HG02870 (cell line): Measurements from ENCODE around the gene SNAPC1.
"Not testable (repeated sequence)": the region's sequence is repeated elsewhere in the genome, so short reads cannot be mapped to it uniquely, and the experiment has no call there.

Source experiments
- ATAC-seq: cut with Tn5 transposase; IDR thresholded peaks from one replicate; pipeline ENCODE4 v1.9.1; 2021; ENCODE audit warnings: mild to moderate bottlenecking, moderate library complexity; ENCODE audit not compliant: unreplicated experiment

The SNAPC1 gene

GRCh38 chr14:61761959-61762786 lies at the start of gene SNAPC1:
Gene SNAPC1 (plus strand): TSS chr14:61762420. CDS start chr14:61762461, 41 bp downstream.
- ATAC-seq = peak; percentile 98

DNA sequence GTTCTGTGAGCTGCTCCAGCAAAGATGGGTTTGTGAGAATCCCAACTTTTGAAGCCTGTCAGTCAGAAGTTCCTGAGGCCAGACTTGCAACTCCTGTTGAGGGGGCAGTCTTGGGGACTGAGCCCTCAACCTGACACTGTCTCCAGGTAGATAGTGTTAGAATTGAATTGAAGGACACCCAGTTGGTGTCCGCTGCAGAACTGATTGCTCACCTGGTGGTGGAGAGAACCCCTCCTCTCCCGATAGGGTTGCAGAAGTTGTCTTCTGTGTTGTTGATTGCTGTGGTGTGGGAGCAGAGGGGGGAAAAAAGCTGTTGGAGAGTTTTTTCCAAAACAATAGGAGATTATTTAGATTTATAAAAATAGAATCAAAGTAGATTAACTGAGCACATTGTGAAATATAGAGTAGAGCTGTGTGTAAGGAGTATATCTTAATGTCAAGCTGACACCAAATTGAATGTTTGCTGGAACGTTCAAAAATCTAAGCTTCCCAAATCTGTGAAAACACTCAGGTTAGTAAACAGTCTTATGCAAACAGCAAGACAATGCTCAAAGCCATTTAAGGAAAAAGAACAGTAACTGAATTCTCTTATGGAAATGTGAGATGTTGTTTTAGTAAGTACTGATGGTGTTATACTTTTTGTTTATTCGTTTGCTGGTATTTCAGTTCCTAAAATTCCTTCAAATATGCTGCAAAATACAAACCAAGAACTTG lies 48.3 kb upstream of the SNAPC1 start:
- no peak for ATAC-seq

DNA sequence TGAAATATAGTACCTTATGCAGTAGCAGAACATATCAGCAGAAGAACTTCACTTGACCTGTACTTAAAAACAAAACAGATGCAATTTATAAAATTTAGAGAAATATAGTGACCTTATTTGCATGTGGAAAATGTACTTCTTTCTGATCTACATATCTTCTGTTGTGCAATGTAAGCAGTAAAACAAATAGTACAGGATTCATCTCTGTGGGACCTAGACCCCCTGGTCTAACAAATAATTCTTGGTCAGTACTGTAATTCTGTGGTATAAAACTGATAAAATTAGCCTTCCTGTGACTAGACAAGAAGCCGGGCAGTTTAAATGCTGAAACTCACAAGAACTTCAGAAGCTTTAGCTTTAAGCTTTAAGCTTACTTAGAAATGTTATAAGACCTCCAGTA lies 45.3 kb upstream of the SNAPC1 start:
- ATAC-seq = no peak

DNA sequence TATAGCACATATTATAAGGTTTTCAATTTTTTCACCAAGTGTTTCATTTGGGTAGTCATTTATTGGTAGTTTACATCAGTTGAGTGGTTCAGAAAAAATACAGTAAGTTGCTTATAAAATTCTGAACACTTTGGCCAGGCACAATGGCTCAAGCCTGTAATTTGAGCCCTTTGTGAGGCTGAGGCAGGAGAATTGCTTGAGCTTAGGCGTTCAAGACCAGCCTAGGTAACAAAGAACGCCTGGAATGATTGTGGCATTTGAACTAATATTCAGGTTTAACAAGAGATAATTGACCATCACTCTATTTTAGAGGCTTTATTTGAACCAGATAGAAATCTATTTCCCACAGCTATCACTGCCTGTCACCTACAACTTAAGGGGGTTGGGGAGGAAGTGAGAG lies 44.2 kb upstream of the SNAPC1 start:
- no peak for ATAC-seq

- no peak for ATAC-seq
These were observed 42.6 kb upstream of the SNAPC1 start for GRCh38 chr14:61719344-61720293.

DNA sequence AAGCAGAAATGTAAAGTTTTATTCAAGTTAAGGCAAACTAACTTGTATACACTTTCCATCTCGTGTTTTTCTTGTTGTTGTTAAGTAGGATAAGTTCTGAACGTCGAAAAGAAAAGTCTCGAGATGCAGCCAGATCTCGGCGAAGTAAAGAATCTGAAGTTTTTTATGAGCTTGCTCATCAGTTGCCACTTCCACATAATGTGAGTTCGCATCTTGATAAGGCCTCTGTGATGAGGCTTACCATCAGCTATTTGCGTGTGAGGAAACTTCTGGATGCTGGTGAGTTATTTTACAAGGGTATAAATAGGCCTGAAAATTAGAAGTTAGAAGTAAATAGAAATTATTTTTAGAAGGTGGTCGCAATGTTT lies 41.9 kb upstream of the SNAPC1 start:
- ATAC-seq = no peak

- no peak for ATAC-seq
These were observed 41.5 kb upstream of the SNAPC1 start for GRCh38 chr14:61720741-61721140.

- ATAC-seq = no peak
These were observed 38.1 kb upstream of the SNAPC1 start for GRCh38 chr14:61724133-61724532.

DNA sequence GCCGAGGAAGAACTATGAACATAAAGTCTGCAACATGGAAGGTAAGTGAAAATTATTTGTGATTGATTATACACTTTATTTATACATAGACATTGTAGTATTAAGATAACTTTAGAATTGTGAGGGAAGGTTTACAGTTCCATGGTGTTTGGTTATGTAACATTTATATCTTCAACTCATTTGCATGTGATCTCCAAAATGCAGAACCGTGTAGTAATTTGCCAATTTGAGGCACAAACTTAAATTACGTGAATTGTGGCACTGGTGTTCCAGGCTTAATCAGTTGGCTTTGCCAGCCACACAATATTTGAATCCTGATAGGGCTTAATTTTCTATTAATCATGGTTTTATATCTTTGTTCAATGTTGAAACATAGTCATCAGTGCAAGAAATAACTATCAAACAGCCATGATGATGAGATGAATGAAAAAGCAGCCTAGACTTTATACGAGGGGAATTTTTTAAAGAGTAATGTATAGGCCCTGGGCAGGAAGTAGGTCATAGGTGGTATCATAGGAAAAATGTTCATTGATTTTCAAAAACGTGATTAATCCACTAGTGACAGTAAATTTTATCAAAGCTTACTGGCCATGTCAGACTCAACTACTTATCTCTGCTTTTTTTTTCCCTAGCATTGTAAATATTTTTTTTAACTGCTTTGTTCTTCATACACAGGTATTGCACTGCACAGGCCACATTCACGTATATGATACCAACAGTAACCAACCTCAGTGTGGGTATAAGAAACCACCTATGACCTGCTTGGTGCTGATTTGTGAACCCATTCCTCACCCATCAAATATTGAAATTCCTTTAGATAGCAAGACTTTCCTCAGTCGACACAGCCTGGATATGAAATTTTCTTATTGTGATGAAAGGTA lies 35.2 kb upstream of the SNAPC1 start:
- no peak for ATAC-seq

DNA sequence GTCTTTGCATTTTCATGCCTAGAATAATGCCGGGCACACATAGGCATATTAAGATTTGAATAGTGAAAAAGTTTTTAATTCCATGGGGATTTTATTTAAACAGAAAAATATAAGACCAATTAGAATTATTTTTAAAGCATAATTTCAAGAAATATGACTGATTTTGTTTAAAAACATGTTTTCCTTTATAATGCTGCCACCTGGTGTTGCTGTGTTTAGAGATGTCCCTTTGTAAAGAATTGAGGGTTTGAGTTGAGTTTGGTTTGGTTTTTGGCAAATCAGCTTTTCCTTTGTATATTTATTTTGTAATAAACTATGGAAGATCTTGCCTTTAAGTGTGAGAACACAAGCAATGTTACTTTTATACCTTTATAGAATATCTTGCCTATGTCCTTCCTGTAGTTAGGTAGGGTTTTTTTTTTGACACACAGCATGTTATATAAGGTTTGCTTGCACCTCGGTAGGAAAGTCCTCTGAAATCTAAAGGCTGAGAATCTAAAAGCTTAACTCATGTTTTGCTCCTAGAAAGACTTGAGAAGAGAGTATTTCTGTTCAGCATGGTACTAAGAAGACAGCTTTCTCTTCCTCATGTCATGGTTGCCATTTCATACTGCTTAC lies 31.4 kb upstream of the SNAPC1 start:
- ATAC-seq = no peak

GRCh38 chr14:61733972-61734371 lies 28.2 kb upstream of the SNAPC1 start:
- no peak for ATAC-seq

DNA sequence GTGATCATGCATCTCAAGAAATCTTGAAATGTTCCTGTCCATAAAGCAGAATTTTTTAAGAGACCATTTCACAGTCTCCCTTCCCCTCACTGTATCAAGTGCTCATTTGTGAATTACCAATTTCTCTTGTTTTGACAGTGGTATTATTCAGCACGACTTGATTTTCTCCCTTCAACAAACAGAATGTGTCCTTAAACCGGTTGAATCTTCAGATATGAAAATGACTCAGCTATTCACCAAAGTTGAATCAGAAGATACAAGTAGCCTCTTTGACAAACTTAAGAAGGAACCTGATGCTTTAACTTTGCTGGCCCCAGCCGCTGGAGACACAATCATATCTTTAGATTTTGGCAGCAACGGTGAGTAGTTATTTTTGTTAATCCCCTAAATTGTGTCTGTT lies 25.5 kb upstream of the SNAPC1 start:
- ATAC-seq = no peak

DNA sequence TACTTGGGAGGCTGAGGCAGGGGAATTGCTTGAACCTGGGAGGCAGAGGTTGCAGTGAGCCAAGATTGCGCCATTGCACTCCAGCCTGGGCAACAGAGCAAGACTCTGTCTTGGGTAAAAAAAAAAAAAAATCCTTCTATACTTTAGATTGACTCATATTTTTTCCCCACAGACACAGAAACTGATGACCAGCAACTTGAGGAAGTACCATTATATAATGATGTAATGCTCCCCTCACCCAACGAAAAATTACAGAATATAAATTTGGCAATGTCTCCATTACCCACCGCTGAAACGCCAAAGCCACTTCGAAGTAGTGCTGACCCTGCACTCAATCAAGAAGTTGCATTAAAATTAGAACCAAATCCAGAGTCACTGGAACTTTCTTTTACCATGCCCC lies 24.3 kb upstream of the SNAPC1 start:
- ATAC-seq = no peak

DNA sequence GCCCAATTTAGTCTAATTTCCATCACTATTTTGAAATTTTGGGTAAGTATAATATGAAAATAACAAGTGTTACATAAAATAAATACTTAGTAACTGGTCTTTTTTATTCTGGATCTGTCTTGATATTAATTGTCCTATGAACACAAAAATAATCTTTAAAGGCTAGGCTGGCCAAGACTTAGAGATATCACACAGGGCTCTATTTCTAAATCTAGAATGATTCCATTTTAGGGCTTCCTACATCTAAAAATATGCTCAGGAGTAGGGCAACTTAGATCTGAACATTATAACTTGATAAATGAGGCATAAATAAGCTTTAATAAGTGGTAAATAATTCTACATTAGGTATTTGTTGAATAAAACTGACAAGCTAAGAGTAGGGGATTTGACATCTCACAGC lies 23.1 kb upstream of the SNAPC1 start:
- ATAC-seq = no peak

GRCh38 chr14:61742371-61742770 lies 19.8 kb upstream of the SNAPC1 start:
- no peak for ATAC-seq

DNA sequence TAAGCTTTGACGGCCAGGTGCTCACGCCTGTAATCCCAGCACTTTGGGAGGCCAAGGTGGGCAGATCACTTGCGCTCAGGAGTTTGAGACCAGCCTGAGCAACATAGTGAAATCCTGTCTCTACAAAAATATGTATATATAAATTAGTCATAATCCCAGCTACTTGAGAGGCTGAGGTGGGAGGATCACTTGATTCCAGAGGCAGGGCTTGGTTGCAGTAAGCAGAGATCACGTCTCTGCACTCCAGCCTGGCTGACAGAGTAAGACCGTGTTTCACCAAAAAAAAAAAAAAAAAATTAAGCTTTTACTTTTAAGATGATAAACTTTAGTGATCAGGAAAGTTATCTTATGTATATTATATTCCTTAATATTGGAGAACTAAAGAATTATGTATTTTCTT lies 18.0 kb upstream of the SNAPC1 start:
- no peak for ATAC-seq

DNA sequence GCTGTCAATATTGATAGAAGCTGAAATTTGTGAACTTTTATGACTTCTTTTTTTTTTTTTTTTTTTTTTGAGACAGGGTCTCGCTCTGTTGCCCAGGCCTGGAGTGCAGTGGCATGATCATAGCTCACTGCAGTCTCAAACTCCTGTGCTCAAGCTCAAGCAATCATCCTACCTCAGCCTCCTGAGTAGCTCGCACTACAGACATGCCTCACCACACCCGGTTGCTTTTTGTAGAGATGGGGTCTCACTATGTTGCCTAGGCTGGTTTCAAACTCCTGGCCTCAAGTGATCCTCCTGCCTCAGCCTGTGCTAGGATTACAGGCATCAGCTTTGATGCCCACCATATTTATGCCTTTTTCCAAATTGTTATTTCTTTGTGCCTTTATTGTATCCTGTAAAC lies 15.9 kb upstream of the SNAPC1 start:
- ATAC-seq = not testable (repeated sequence)

GRCh38 chr14:61746881-61747280 lies 15.3 kb upstream of the SNAPC1 start:
- peak; percentile 31 for ATAC-seq

DNA sequence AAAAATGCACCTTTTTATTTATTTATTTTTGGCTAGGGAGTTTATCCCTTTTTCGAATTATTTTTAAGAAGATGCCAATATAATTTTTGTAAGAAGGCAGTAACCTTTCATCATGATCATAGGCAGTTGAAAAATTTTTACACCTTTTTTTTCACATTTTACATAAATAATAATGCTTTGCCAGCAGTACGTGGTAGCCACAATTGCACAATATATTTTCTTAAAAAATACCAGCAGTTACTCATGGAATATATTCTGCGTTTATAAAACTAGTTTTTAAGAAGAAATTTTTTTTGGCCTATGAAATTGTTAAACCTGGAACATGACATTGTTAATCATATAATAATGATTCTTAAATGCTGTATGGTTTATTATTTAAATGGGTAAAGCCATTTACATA lies 14.9 kb upstream of the SNAPC1 start:
- ATAC-seq = no peak

DNA sequence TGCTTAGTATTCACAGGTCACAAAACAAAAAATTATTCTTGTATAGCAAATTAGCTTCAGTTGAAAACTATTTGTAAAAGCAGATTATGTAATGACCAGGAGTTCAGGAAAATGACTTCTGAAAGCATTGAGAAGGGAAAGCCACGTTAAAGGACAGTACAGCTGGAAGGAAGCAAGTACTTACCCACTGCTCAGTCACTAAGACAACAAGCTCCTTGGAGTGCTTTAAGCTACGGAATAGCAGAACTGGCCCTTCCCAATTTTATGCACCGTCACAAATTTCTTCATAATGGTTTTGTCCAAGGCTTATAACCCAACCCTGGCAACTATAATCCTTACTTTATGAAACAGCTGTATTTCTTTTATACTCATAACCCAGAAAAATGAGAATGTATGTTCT lies 13.0 kb upstream of the SNAPC1 start:
- ATAC-seq = no peak
